B cell (primary cell): ENCODE measurements around the gene TCF3. TPM values are rescaled to one million over a fixed set of nuclear protein-coding genes. Genes with fewer than 3 reads are reported as not detected.

Source experiments
- ATAC-seq: fragments of 200-7000 bp; cut with Tn5 transposase; one replicate; pipeline ENCODE4 v1.10.0; 2021; ENCODE audit warnings: low read depth, mild to moderate bottlenecking, moderate number of reproducible peaks, moderate library complexity
- CTCF ChIA-PET: fragments of 350-600 bp; sonication (Branson Sonifier 250); formaldehyde crosslinking; loops from one replicate; lab custom pipeline; 2021; ENCODE audit warnings: antibody characterized with exemption, inconsistent platforms; lab: Charles Lee
- POLR2A ChIA-PET: fragments of 350-600 bp; sonication (Branson Sonifier 250); formaldehyde crosslinking; loops from one replicate; lab custom pipeline; 2021; ENCODE audit warnings: antibody characterized with exemption; lab: Charles Lee
- DNase-seq: peaks from one replicate; pipeline ENCODE4 v3.0.0; 2013
- H2AFZ ChIP-seq: 2 replicates; pipeline ENCODE4 v1.6.1; 2012; ENCODE audit warnings: mild to moderate bottlenecking, low read depth, low read length; ENCODE audit not compliant: insufficient read depth, poor library complexity, severe bottlenecking
- H3K27ac ChIP-seq, 2 donors: 1 replicate in 1 of 2; 2 replicates in 1 of 2; pipeline ENCODE4 v1.5.1; 2012 to 2013; ENCODE audit warnings: low read length in 2 of 2, mild to moderate bottlenecking in 2 of 2, moderate library complexity in 1 of 2
- H3K27me3 ChIP-seq, 4 experiments: fragments of 200-600 bp in 1 of 4; sonication (generic) in 1 of 4; replicated peaks in 1 of 4; 1 replicate in 2 of 4; 2 replicates in 2 of 4; pipeline versions ENCODE4 v1.6.1 to v1.7.0; 2013 to 2016; ENCODE audit warnings: low read length in 3 of 4, mild to moderate bottlenecking in 2 of 4, mixed read lengths in 1 of 4, moderate library complexity in 1 of 4; ENCODE audit not compliant: insufficient read depth in 4 of 4, control insufficient read depth in 3 of 4; ENCODE audit errors: control extremely low read depth in 1 of 4
- H3K36me3 ChIP-seq, 2 experiments: replicated peaks in 1 of 2; 1 replicate in 1 of 2; 2 replicates in 1 of 2; pipeline versions ENCODE4 v1.6.1 to v1.7.1; 2013; ENCODE audit warnings: low read length in 1 of 2; ENCODE audit not compliant: insufficient read depth in 2 of 2, control insufficient read depth in 1 of 2; ENCODE audit errors: control extremely low read depth in 1 of 2, extremely low read depth in 1 of 2
- H3K4me1 ChIP-seq, 2 donors: fragments of 200-600 bp in 1 of 2; sonication (generic) in 1 of 2; 1 replicate in 1 of 2; 2 replicates in 1 of 2; pipeline versions ENCODE4 v1.5.1 to v1.6.1; 2013 to 2017; ENCODE audit warnings: low read length in 2 of 2; ENCODE audit not compliant: control insufficient read depth in 2 of 2, insufficient read depth in 2 of 2
- H3K4me2 ChIP-seq: replicated peaks from 2 replicates; pipeline ENCODE3; 2012; ENCODE audit warnings: mild to moderate bottlenecking, low read depth, low read length; ENCODE audit not compliant: poor library complexity, severe bottlenecking
- H3K4me3 ChIP-seq, 5 experiments: fragments of 200-600 bp in 1 of 5; sonication (generic) in 1 of 5; 1 replicate in 3 of 5; 2 replicates in 2 of 5; pipeline versions ENCODE4 v1.5.1 to v1.7.0; 2011 to 2016; ENCODE audit warnings: low read length in 4 of 5, mild to moderate bottlenecking in 4 of 5, low read depth in 2 of 5, control low read depth in 1 of 5, moderate library complexity in 1 of 5; ENCODE audit not compliant: insufficient read depth in 1 of 5; ENCODE audit errors: control extremely low read depth in 1 of 5, extremely low read depth in 1 of 5
- H3K79me2 ChIP-seq: fragments of 200-600 bp; sonication (generic); one replicate; pipeline ENCODE4 v1.6.0; 2016; ENCODE audit warnings: low read length; ENCODE audit not compliant: control insufficient read depth, insufficient read depth
- H3K9ac ChIP-seq: fragments of 200-600 bp; sonication (generic); 2 replicates; pipeline ENCODE4 v1.6.1; 2017; ENCODE audit warnings: mild to moderate bottlenecking, low read length, moderate library complexity
- H3K9me3 ChIP-seq, 3 donors: one replicate each; pipeline versions ENCODE4 v1.6.1 to v1.7.1; 2013; ENCODE audit warnings: low read length in 2 of 3; ENCODE audit not compliant: control insufficient read depth in 2 of 3, insufficient read depth in 1 of 3; ENCODE audit errors: control extremely low read depth in 1 of 3
- H4K20me1 ChIP-seq: 2 replicates; pipeline ENCODE4 v1.6.0; 2012; ENCODE audit warnings: mild to moderate bottlenecking, low read length; ENCODE audit not compliant: insufficient read depth, control insufficient read depth, poor library complexity, severe bottlenecking
- H3K27ac Mint-ChIP-seq: one replicate; pipeline ENCODE4 v1.8.0; 2021; ENCODE audit warnings: mixed read lengths
- H3K27me3 Mint-ChIP-seq: one replicate; pipeline ENCODE4 v1.8.0; 2021; ENCODE audit warnings: mixed read lengths
- H3K4me1 Mint-ChIP-seq: one replicate; pipeline ENCODE4 v1.8.0; 2021; ENCODE audit warnings: mixed read lengths
- H3K4me3 Mint-ChIP-seq: one replicate; pipeline ENCODE4 v1.8.0; 2021; ENCODE audit warnings: mixed read lengths
- H3K9me3 Mint-ChIP-seq: one replicate; pipeline ENCODE4 v1.8.0; 2022; ENCODE audit warnings: mixed read lengths; ENCODE audit not compliant: insufficient read depth
- EZH2 ChIP-seq: IDR thresholded peaks from 2 replicates; pipeline ENCODE4 v1.6.1; 2012; ENCODE audit warnings: borderline replicate concordance, low read depth, mild to moderate bottlenecking, moderate library complexity, low read length; ENCODE audit not compliant: insufficient read depth, poor library complexity, severe bottlenecking
- WGBS: methylation state at CpG from one replicate; pipeline ENCODE4 v1.1.5; 2013; ENCODE audit warnings: missing lambda C conversion rate; ENCODE audit not compliant: insufficient coverage; 5-methylcytosine and 5-hydroxymethylcytosine counted together
- intact Hi-C: fragments of 100-400 bp; cut with micrococcal nuclease; formaldehyde crosslinking; loops from one replicate; pipeline ENCODE4 v1.10.0; 2022
- polyA plus RNA-seq: library from polyadenylated mRNA; depleted of rRNA; stranded (reverse); fragments of >200 nt; gene quantifications from 2 replicates; pipeline ENCODE4 v1.2.3, GENCODE V29; 2012
- total RNA-seq, 2 donors: library from RNA; stranded (reverse); fragments of 120-200 nt in 1 of 2; gene quantifications; 1 replicate in 1 of 2; 2 replicates in 1 of 2; pipeline versions ENCODE4 v1.2.3 to v1.2.4, GENCODE V29; 2013 to 2022
- TF ChIP-seq, protein P1 (sequence below): fragments of 200-600 bp; IDR thresholded peaks from one replicate; pipeline ENCODE4 v1.8.0; 2022; ENCODE audit warnings: antibody characterized with exemption, mild to moderate bottlenecking

The TCF3 gene
- total and polyA plus RNA-seq, 2 donors (not counting 1 experiment from before 2014, with no cell fraction given), result 278 to 588 TPM

GRCh38 chr19:1656988-1657536, 4.6 kb upstream of the TCF3 start:
- peaks cover 4% of the 10 kb centered on the region for H3K79me2 ChIP-seq
- H4K20me1 ChIP-seq, result no peaks in the 10 kb centered on the region
- Mint-ChIP-seq H3K27ac (peak overlapping the region; percentile 73), H3K4me1 (peaks cover 56% of the 10 kb centered on the region), H3K4me3 (no peak overlapping the region), H3K27me3 (no peaks in the 10 kb centered on the region), H3K9me3 (no peaks in the 10 kb centered on the region)
- no peaks in the 10 kb centered on the region for H3K36me3 ChIP-seq
- DNase-seq (no peak), ATAC-seq (no peak)
- intact Hi-C loops, result no loop called here
- no peak overlapping the region for H2AFZ ChIP-seq
- no peak for TF ChIP-seq EZH2
- TF ChIP-seq, protein P1, sequence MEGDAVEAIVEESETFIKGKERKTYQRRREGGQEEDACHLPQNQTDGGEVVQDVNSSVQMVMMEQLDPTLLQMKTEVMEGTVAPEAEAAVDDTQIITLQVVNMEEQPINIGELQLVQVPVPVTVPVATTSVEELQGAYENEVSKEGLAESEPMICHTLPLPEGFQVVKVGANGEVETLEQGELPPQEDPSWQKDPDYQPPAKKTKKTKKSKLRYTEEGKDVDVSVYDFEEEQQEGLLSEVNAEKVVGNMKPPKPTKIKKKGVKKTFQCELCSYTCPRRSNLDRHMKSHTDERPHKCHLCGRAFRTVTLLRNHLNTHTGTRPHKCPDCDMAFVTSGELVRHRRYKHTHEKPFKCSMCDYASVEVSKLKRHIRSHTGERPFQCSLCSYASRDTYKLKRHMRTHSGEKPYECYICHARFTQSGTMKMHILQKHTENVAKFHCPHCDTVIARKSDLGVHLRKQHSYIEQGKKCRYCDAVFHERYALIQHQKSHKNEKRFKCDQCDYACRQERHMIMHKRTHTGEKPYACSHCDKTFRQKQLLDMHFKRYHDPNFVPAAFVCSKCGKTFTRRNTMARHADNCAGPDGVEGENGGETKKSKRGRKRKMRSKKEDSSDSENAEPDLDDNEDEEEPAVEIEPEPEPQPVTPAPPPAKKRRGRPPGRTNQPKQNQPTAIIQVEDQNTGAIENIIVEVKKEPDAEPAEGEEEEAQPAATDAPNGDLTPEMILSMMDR, result no peak
- ChIA-PET POLR2A (interaction anchor here (0.7 kb wide), 1 partner anchor 25 kb away, joined by 3 read pairs; no protein-coding TSS in a partner anchor), CTCF (interaction anchor here (1.6 kb wide), 1 partner anchor 32 kb away, joined by 4 read pairs; no protein-coding TSS in a partner anchor)
- H3K9ac ChIP-seq, result no peak overlapping the region
- H3K27ac ChIP-seq, result no peak overlapping the region
- 88% methylated on average over 6 of the region's 8 CpGs for WGBS
- no peak overlapping the region for H3K4me2 ChIP-seq
- no peaks in the 10 kb centered on the region for H3K27me3 ChIP-seq
- peaks cover 26 to 63% of the 10 kb centered on the region in 2 donors for H3K4me1 ChIP-seq
- peaks cover 0 to 17% (median 5%) of the 10 kb centered on the region in 3 donors for H3K9me3 ChIP-seq
- H3K4me3 ChIP-seq, result no peak overlapping the region

GRCh38 chr19:1655987-1656608, 3.7 kb upstream of the TCF3 start:
- Histone ChIP-seq H3K9ac (no peak overlapping the region), H3K4me3 (no peak overlapping the region), H3K9me3 (peaks cover 0 to 8% (median 0%) of the 10 kb centered on the region in 3 donors), H3K79me2 (peaks cover 8% of the 10 kb centered on the region), H3K27ac (no peak overlapping the region), H3K4me2 (no peak overlapping the region), H3K4me1 (peaks cover 20 to 55% of the 10 kb centered on the region in 2 donors), H3K36me3 (no peaks in the 10 kb centered on the region), H2AFZ (no peak overlapping the region), H3K27me3 (no peaks in the 10 kb centered on the region), H4K20me1 (peaks cover 4% of the 10 kb centered on the region)
- Mint-ChIP-seq H3K4me3 (no peak overlapping the region), H3K27ac (peak overlapping the region; percentile 26), H3K4me1 (peaks cover 51% of the 10 kb centered on the region), H3K9me3 (no peaks in the 10 kb centered on the region), H3K27me3 (no peaks in the 10 kb centered on the region)
- no peak for TF ChIP-seq EZH2
- TF ChIP-seq, protein P1, result no peak
- ATAC-seq, result no peak
- intact Hi-C loops, result no loop called here
- DNase-seq, result no peak
- WGBS, result 90% methylated on average over 13 of the region's 19 CpGs
- POLR2A ChIA-PET, result interaction anchor here (0.7 to 1.1 kb wide), 2 partner anchors 13 to 26 kb away, joined by 3 to 4 read pairs; no protein-coding TSS in a partner anchor
- CTCF ChIA-PET, result interaction anchor here (0.5 to 7.3 kb wide), 3 partner anchors 15 to 56 kb away, joined by 4 to 114 read pairs (median 4); no protein-coding TSS in a partner anchor
